ENCODE results near the gene CNPY1. TPM values are rescaled to one million over a fixed set of nuclear protein-coding genes. Genes with fewer than 3 reads are reported as not detected.

The CNPY1 gene
- total RNA-seq, 1 donor = not detected

DNA sequence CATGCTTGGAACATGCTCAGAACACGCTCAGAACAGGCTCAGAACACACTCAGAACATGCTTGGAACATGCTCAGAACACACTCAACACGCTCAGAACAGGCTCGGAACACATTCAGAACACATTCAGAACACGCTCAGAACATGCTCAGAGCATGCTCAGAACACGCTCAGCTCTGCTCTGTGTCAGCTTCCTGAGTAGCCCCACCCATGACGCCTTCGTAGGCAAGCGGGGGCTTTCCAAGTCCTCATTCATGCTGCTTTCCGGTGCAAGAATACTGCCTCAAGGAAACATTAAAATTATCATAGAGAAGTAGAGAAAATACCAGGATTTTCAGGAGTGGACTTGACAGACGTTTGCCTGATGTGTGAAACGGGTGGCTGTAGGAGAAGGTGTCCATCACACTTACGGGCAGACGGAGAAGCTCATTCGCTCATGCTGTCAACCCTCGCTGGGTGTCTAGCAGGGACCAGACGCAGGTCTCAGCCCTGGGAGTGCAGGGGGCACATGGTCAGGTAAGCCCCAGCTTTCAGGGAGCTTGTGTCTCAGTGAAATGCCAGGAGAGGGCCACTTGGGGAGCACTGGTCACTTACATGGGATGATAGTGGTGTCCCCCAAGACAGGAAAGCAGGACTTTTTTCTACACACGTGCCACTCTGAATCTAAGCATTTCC, 63.7 kb downstream of the CNPY1 start:
- TF ChIP-seq, protein P1, sequence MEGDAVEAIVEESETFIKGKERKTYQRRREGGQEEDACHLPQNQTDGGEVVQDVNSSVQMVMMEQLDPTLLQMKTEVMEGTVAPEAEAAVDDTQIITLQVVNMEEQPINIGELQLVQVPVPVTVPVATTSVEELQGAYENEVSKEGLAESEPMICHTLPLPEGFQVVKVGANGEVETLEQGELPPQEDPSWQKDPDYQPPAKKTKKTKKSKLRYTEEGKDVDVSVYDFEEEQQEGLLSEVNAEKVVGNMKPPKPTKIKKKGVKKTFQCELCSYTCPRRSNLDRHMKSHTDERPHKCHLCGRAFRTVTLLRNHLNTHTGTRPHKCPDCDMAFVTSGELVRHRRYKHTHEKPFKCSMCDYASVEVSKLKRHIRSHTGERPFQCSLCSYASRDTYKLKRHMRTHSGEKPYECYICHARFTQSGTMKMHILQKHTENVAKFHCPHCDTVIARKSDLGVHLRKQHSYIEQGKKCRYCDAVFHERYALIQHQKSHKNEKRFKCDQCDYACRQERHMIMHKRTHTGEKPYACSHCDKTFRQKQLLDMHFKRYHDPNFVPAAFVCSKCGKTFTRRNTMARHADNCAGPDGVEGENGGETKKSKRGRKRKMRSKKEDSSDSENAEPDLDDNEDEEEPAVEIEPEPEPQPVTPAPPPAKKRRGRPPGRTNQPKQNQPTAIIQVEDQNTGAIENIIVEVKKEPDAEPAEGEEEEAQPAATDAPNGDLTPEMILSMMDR (IDR thresholded peaks at IDR 0.05; ENCODE audit: insufficient read depth, low read length) = no peak
- no peak overlapping the region for H3K4me3 ChIP-seq (ENCODE audit: low read depth, low read length)
- no peak for DNase-seq (ENCODE audit: low read depth)

DNA sequence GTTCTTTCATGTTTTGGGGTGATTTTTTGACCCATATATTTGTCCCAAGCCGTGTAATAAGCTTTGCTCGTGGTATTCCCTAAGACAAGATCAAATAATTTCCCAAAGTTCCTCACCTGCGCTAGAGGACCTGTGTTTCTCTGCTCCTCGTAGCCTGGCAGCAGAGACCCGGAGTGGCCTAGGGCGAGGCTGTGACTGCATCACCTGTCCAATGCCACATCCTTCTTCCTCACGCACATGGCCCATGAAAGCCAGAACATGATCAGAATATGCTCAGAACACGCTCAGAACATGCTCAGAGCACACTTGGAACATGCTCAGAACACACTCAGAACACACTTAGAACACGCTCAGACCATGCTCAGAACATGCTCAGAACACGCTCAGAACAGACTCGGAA, 64.6 kb downstream of the CNPY1 start:
- TF ChIP-seq, protein P1 (IDR thresholded peaks at IDR 0.05; ENCODE audit: insufficient read depth, low read length) = no peak
- DNase-seq (ENCODE audit: low read depth) = no peak

DNA sequence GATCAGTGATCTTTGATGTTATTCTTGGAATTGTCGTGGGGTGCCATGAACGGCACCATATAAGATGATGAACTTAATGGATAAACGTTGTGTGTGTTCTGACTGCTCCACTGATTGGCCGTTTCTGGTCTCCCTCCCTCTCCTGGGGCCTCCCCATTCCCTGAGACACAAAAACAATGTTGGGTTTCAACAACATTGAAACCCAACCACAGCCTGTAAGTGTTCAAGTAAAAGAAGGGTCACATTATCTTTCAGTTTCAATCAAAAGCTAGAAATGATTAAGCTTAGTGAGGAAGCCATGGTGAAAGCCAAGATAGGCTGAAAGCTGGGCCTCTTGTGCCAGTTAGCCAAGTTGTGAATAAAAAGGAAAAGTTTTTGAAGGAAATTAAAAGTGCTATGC, 68.9 kb downstream of the CNPY1 start:
- TF ChIP-seq, protein P1 (IDR thresholded peaks at IDR 0.05; ENCODE audit: insufficient read depth, low read length) = no peak
- DNase-seq (ENCODE audit: low read depth) = no peak
- H3K4me3 ChIP-seq (ENCODE audit: low read depth, low read length) = no peak overlapping the region

More for the DNA sequence above, 64.6 kb downstream of the CNPY1 start:
- no peak overlapping the region for H3K4me3 ChIP-seq (ENCODE audit: low read depth, low read length)

DNA sequence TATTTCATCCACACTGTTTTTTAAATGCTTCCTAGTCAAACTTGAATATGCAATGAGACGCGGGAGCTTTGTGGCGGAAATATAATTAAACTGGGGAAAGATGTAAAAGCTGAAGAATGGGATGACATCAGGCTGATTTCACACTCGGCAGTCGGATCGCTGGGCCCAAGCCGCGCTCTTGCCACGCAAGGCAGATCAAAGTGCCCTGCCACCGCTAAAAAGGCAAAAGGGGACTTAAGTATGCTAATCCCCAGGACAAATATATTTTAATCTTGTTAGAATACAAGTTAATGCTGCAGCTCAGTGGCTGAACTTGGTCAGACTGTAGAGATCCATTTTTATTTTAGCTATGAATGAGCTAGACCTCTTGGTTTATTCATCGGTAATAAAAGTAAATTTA, 74.6 kb downstream of the CNPY1 start:
- no peak for DNase-seq (ENCODE audit: low read depth)
- H3K4me3 ChIP-seq (ENCODE audit: low read depth, low read length) = no peak overlapping the region

DNA sequence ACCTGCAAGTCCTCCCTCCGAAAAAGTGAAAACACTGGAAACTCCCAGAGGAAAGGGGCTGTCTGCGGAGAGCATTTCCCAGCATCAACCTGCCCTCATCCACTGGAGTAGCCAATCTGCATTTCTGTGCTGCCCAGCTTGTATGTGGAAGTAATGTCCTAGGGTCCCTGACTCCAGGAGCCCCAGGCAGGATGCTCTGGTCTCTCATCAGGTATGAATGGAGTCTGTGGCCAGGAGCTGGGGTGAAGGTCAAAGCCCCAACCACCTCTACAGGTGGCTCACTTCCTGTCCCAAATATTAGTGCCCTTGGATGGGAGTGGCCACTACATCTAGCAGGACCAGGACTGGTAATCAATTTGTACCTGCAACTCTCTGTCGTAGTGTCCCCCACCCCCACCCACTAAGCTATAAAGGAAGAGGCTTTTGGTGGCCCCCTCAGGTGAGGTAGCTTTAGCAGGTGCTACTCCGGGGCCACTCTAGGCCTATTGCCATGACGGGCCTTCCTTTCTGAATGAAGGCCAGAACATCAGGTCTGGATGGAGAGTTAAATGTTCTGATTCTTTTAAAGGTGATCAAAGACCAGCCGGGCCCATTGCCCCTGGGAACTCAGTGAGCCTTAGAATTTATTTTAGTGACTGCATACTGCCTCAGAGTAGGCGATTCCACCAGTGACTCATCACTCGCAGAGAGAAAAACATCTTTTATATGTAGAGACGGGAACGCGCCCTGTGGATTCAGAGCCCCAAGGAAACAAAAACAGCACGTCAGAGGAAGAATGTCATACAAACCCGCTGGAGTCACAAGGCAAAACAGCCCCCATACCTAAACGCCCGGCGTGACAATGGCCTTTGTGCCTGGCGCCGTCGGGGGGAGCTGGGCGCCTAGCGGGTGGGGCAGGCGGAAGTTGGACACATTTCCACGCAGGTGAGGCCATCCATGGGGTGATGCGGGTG, 75.4 kb downstream of the CNPY1 start:
- no peak overlapping the region for H3K4me3 ChIP-seq (ENCODE audit: low read depth, low read length)
- TF ChIP-seq, protein P1 (IDR thresholded peaks at IDR 0.05; ENCODE audit: insufficient read depth, low read length) = no peak
- peak; percentile 2 for DNase-seq (ENCODE audit: low read depth)

More for the DNA sequence above, 74.6 kb downstream of the CNPY1 start:
- TF ChIP-seq, protein P1 (IDR thresholded peaks at IDR 0.05; ENCODE audit: insufficient read depth, low read length) = no peak

DNA sequence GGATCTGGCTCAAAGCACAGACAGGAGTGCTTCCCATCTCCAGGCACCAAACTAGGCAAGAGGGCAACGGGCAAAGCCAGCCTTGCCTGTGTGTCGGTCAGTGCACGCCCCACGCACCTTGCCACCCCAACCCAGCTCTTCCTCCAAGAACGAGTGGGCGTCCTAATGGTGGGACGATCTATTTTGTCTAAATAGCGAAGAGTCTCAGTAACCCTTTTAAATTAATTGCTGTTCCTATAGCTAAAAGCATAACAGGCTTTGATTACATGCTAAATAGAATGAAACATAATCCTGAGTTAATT, 76.2 kb downstream of the CNPY1 start:
- DNase-seq (ENCODE audit: low read depth) = no peak
- no peak overlapping the region for H3K4me3 ChIP-seq (ENCODE audit: low read depth, low read length)
- TF ChIP-seq, protein P1 (IDR thresholded peaks at IDR 0.05; ENCODE audit: insufficient read depth, low read length) = no peak

Data from fibroblast of the aortic adventitia (primary cell).